ENCODE results near the gene SYNDIG1. TPM values are rescaled to one million over a fixed set of nuclear protein-coding genes. Genes with fewer than 3 reads are reported as not detected.

Gene SYNDIG1
- total and polyA plus RNA-seq, 9 of the 15 experiments (the other 6 are each of a cell fraction or from before 2014, with no cell fraction given) = not detected

DNA sequence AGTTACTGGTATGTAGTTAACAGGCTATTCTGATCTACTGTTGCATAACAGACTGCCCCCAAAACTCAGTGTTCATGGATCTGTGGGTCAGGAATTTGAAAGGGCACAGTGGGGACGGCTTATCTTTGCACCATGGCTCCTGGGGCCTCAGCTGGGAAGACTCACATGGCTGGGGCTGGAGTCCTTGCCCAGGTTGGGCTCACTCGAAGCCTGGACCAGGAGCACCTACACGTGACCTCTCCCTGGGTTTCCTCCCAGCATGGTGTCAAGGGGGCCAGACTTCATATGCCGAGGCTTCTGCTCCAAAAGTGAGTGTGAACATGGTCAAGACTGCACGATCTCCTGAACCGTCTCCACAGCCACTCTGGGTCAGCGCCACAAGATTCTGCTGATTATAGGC lies 11.7 kb downstream of the SYNDIG1 start:
- no peak for TF ChIP-seq NEUROD1 (IDR thresholded peaks at IDR 0.05; ENCODE audit: borderline replicate concordance, low read depth, low read length, partially characterized antibody)
- TF ChIP-seq, protein P1, sequence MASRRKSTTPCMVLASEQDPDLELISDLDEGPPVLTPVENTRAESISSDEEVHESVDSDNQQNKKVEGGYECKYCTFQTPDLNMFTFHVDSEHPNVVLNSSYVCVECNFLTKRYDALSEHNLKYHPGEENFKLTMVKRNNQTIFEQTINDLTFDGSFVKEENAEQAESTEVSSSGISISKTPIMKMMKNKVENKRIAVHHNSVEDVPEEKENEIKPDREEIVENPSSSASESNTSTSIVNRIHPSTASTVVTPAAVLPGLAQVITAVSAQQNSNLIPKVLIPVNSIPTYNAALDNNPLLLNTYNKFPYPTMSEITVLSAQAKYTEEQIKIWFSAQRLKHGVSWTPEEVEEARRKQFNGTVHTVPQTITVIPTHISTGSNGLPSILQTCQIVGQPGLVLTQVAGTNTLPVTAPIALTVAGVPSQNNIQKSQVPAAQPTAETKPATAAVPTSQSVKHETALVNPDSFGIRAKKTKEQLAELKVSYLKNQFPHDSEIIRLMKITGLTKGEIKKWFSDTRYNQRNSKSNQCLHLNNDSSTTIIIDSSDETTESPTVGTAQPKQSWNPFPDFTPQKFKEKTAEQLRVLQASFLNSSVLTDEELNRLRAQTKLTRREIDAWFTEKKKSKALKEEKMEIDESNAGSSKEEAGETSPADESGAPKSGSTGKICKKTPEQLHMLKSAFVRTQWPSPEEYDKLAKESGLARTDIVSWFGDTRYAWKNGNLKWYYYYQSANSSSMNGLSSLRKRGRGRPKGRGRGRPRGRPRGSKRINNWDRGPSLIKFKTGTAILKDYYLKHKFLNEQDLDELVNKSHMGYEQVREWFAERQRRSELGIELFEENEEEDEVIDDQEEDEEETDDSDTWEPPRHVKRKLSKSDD (conservative IDR thresholded peaks at IDR 0.05; ENCODE audit: low read length) = no peak
- Histone ChIP-seq H3K4me1 (replicated peaks in 1 of 2; ENCODE audit: control insufficient read depth in 2 of 2, insufficient read depth in 2 of 2, low read length in 2 of 2) (no peaks in the 10 kb centered on the region), H3K36me3 (ENCODE audit: control insufficient read depth, insufficient read depth, low read length) (no peaks in the 10 kb centered on the region), H3K9me3 (replicated peaks; ENCODE audit: control insufficient read depth, insufficient read depth, low read depth, low read length) (no peaks in the 10 kb centered on the region), H3K27ac (ENCODE audit: extremely low read depth, low read depth, low read length) (no peak overlapping the region), H4K20me1 (replicated peaks; ENCODE audit: control insufficient read depth, insufficient read depth, low read length) (no peaks in the 10 kb centered on the region), H3K4me2 (ENCODE audit: insufficient read depth, low read length) (no peak overlapping the region), H2AFZ (ENCODE audit: low read depth, low read length) (no peak overlapping the region), H3K9ac (ENCODE audit: insufficient read depth in 1 of 2, low read depth in 2 of 2, low read length in 2 of 2) (no peak overlapping the region), H3K79me2 (ENCODE audit: control insufficient read depth, insufficient read depth, low read length) (no peaks in the 10 kb centered on the region), H3K27me3 (ENCODE audit: control insufficient read depth in 2 of 2, insufficient read depth in 2 of 2, low read length in 2 of 2) (no peaks in the 10 kb centered on the region), H3K9me1 (ENCODE audit: control insufficient read depth, insufficient read depth, low read length) (no peaks in the 10 kb centered on the region), H3K4me3 (no peak overlapping the region)
- in situ Hi-C loops (cut with MboI) (no loop called here), intact Hi-C loops (cut with micrococcal nuclease) (no loop called here)
- ChIA-PET POLR2A (no interaction called here), CTCF (ENCODE audit: low intra/inter-chr PET ratio) (no interaction called here)
- BruUV-seq (replicated peaks) = no TSS peak
- DNase-seq (ENCODE audit: extremely low read depth in 1 of 4, low spot score in 3 of 4) = no peak
- ATAC-seq = no peak
- FAIRE-seq = no peak
- 0% methylated on average over 6 of the region's 7 CpGs for WGBS (ENCODE audit: insufficient coverage, low coverage, missing lambda C conversion rate)

DNA sequence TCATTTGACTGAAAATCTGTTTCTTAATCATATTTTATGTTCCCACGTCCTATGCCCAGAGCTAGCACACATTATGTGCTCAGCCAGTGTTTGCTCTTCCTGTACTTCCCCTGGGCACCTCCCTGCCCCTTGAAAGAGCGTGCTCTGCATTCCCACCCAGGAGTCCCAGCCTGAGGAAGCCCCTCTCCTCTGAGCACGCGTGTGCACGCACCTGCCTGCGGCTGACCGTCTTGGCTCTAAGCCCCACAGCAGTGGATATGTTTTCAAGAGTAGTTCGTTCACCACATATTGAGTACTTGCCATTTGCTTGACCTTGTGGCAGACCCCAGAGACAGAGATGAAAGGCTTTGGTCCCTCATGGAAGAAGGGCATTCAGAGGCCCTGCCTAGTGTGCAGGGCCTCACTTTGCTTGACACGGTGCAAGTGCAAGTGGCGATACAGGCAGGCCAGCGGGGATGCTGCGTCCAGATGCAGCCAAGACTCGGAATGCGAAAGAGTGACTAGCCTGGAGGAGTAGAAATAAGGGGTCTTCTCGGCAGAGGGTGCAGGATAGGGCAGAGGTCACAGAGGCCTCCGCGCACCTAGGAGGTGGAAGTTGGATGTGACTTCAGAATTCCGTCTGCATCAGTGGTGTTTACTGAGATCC lies 14.1 kb downstream of the SYNDIG1 start:
- ATAC-seq (no peak), FAIRE-seq (no peak), DNase-seq (ENCODE audit: extremely low read depth in 1 of 4, low spot score in 3 of 4) (no peak)
- no peaks in the 10 kb centered on the region for H3K79me2 ChIP-seq (ENCODE audit: control insufficient read depth, insufficient read depth, low read length)
- no peak overlapping the region for H3K4me3 ChIP-seq
- no peaks in the 10 kb centered on the region for H3K36me3 ChIP-seq (ENCODE audit: control insufficient read depth, insufficient read depth, low read length)
- H3K27ac ChIP-seq (ENCODE audit: extremely low read depth, low read depth, low read length) = no peak overlapping the region
- H3K4me1 ChIP-seq (replicated peaks in 1 of 2; ENCODE audit: control insufficient read depth in 2 of 2, insufficient read depth in 2 of 2, low read length in 2 of 2) = no peaks in the 10 kb centered on the region
- ChIA-PET POLR2A (no interaction called here), CTCF (ENCODE audit: low intra/inter-chr PET ratio) (no interaction called here)
- H3K9me3 ChIP-seq (replicated peaks; ENCODE audit: control insufficient read depth, insufficient read depth, low read depth, low read length) = no peaks in the 10 kb centered on the region
- in situ Hi-C loops (cut with MboI) (no loop called here), intact Hi-C loops (cut with micrococcal nuclease) (no loop called here)
- H2AFZ ChIP-seq (ENCODE audit: low read depth, low read length) = no peak overlapping the region
- BruUV-seq (replicated peaks) = no TSS peak
- H3K4me2 ChIP-seq (ENCODE audit: insufficient read depth, low read length) = no peak overlapping the region
- no peaks in the 10 kb centered on the region for H3K9me1 ChIP-seq (ENCODE audit: control insufficient read depth, insufficient read depth, low read length)
- H3K9ac ChIP-seq (ENCODE audit: insufficient read depth in 1 of 2, low read depth in 2 of 2, low read length in 2 of 2) = no peak overlapping the region
- TF ChIP-seq NFIC (IDR thresholded peaks at IDR 0.05) (no peak), JUNB (CRISPR knock-in tag; conservative IDR thresholded peaks at IDR 0.05) (no peak), CAMTA2 (CRISPR knock-in tag; conservative IDR thresholded peaks at IDR 0.05) (no peak), PTTG1 (tag; IDR thresholded peaks at IDR 0.05; ENCODE audit: low read depth) (no peak), POLR2AphosphoS5 (IDR thresholded peaks at IDR 0.05; ENCODE audit: control insufficient read depth, insufficient read depth, low read depth, low read length) (no peak), TRIM24 (IDR thresholded peaks at IDR 0.05) (no peak), ZNF589 (CRISPR knock-in tag; IDR thresholded peaks at IDR 0.05; ENCODE audit: low read depth) (no peak), KLF1 (tag; IDR thresholded peaks at IDR 0.05) (no peak), FOXA1 (IDR thresholded peaks at IDR 0.05; ENCODE audit: borderline replicate concordance) (no peak), CEBPG (CRISPR knock-in tag; IDR thresholded peaks at IDR 0.05) (no peak), CEBPG (tag; conservative IDR thresholded peaks at IDR 0.05 in 1 of 2, IDR thresholded peaks at IDR 0.05 in 1 of 2) (no peak), HOXB6 (CRISPR knock-in tag; IDR thresholded peaks at IDR 0.05; ENCODE audit: borderline replicate concordance) (no peak), PHB (CRISPR knock-in tag; IDR thresholded peaks at IDR 0.05) (no peak), EP400 (IDR thresholded peaks at IDR 0.05) (no peak)
- no peaks in the 10 kb centered on the region for H3K27me3 ChIP-seq (ENCODE audit: control insufficient read depth in 2 of 2, insufficient read depth in 2 of 2, low read length in 2 of 2)
- WGBS (ENCODE audit: insufficient coverage, low coverage, missing lambda C conversion rate) = under 1% methylated on average over 16 of the region's 18 CpGs
- H4K20me1 ChIP-seq (replicated peaks; ENCODE audit: control insufficient read depth, insufficient read depth, low read length) = no peaks in the 10 kb centered on the region
